HG03521 (cell line): ENCODE data around the gene AP3D1.

Experiments
- ATAC-seq: cut with Tn5 transposase; IDR thresholded peaks from one replicate; pipeline ENCODE4 v1.9.1; 2021; ENCODE audit warnings: mild to moderate bottlenecking, moderate library complexity; ENCODE audit not compliant: unreplicated experiment

The AP3D1 gene

DNA sequence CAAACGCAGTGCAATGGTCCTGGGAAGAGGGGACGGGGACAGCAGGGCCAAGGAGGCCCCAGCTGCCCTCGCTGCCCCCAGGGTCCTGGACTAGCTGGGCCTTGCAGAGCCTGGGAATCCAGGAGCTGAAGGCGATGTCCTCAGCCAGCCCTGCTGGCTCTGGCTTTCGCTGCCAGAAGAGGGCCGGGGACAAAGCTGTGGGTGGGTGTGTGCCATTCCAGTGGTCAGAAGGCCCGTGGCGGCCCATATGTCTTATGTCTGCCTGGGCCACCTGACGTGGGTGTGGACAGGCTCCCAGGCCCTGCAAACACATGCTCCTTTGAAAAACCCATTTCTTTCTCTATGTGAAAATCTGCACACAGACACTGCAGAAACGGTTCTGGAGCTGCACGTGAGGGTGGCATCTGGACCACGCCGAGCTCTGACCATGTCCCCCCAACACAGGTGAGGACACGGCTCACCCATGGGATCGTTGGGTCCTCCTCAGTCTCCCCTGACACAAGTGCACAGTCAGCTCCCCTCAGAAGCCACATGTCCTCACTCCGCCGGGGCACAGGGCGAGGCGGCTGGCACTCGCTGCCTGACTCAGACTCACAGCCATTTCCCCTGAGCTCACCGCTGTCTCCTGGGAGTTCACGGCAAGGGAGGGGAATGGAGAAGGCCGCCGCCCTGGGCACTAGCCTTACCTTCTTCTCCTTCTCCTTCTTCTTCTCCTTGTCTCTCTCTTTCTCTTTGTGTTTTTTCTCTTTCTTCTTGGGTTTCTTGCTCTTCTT is 37.7 kb downstream of the AP3D1 start:
- ATAC-seq = no peak

DNA sequence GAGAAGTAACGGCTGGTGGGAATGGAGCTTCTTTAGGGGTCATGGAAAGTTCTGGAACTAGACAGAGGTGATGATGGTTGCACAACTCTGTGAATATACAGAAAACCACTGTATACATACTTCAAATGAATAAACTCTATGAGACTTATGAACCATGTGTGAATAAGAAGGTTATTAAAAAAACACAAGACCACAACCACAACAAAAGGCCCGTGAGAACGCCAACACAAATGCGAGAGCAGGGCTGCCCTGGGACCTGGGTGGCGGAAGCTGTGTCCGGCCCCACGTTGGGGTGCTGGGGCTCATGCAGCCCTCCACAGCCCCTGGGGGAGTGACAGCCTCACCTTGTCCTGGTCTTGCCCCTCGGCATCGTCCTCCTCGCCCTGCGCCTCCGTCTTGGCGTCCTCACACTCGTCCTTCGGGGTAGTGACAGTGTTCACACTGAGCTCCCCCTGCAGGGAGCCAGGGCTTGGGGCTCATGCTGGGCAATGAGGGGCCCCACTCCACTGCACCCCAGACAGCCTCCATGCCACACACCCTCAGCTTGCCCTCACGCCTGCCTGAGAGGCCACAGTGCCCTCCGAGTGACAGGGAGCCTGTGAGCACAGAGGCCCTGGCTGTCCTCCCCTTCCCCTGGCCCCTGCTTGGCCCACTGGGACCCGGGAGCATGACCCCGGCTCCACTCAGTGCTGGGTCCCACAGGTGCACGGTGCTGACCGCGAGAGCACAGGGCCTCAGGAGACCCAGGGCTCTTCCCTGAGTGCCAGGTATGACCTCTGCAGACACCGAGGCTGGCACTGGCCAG is 38.6 kb downstream of the AP3D1 start:
- no peak for ATAC-seq

DNA sequence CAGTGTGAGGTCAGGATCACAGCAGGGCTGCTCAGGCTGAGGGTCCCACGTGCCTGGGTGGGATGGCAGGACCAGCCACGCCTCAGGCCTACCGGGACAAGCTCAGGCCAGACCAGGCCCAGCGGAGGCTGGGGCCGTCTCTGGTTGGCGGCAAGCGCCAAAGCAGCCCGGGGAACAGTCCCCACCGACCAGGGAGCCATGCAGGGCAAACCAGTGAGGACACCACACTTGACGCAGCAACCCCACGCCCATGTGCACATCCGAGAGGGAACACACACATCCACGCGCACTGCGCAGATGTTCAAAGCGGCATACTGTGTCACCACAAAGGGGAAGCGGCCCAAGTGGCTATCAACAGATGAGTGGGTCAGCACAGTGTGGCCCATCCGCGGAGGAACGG is 39.5 kb downstream of the AP3D1 start:
- no peak for ATAC-seq

DNA sequence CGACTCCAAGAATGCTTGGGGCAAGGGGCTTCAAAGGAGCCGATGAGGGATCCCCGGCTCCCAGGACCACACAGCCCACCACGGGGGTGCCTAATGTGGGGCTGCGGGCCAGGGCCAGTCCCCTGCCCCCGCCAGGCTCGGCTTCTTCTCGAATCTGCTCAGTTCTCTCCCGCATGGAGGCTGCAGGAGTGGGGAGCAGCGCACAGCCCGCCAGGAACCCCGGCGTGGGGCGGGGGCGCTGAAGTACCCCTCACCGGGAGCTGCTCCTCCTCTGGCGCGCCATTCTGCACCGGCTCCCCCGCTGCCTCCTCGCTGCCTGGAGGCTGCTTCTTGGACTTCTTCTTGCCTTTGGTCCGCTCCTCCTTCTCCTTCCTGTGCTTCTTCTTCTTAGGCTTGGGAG is 39.9 kb downstream of the AP3D1 start:
- ATAC-seq = no peak

- ATAC-seq = no peak
Observed at GRCh38 chr19:2110822-2111221, 40.5 kb downstream of the AP3D1 start.

DNA sequence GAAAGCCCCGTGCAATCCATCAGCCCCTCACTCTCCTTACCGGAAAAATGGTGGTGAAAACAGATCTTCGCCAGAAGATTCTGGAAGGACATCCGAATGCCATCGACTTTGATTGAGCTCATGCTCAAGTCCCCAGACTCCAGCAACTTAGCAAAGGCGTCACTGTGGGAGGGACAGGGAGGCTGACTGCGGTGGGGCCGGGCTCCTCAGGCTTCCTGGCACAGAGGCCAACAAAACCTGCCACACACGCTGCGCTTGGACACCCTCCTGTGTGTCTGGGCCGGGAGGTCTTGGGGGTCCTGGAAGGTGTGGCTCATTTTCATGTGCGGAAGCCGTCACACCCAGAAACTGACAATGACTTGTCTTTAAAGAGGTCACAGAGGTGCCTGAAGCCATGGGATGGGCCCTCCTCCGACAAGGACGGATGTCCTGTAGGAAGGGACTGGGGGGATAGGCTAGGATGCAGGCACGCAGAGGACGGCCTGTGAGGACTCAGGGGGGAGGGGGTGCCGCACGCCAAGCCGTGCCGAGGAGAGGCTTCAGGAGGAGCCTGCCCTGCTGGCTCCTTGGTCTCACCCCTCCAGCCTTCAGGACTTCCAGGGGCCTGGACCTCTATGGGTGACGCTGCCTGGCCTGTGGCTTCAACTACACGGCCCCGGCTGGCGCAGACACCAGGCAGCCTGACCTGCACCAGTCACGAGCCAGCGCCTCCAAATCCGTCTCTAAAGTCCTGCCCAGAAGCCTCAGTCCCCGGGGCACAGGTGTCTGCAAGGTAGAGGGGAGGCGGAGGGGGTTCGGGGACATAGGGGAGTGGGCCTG is 42.1 kb downstream of the AP3D1 start:
- no peak for ATAC-seq

DNA sequence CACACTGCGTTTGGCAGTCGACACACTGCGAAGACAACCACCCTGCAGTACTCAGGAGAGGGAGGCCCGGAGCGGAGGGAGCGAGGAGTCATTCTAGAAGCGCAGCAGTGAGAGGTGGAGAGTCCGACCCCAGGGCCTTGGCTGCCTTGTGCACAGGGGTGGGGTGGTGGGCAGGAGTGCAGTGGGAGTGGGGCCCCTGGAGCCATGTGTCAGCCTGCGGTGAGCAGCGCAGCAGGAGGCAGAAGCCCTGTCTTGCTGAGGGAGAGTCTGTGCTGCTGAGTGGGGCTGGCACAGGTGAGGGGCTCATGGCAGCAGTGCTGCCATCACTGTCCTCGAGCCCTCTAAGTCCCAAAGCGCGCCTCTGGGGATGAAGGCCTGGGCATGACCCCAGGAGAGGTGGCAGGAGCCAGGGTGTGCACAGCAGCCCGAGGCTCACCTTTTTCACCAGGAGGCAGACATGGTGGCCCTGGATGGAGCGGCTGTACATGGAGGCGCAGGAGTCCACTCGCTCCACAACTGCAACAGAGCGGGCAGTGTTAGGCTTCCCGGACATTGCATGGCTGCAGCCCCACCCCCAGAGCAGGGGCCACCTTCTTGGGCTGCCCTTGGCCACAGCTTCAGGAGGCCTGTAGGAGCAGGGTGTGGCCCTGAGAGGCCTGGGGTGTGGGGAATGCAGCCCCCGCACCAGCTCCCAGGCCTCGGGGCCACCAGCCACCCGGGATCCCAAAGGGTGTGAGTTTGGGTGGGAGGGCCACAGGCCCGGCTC is 42.9 kb downstream of the AP3D1 start:
- no peak for ATAC-seq

DNA sequence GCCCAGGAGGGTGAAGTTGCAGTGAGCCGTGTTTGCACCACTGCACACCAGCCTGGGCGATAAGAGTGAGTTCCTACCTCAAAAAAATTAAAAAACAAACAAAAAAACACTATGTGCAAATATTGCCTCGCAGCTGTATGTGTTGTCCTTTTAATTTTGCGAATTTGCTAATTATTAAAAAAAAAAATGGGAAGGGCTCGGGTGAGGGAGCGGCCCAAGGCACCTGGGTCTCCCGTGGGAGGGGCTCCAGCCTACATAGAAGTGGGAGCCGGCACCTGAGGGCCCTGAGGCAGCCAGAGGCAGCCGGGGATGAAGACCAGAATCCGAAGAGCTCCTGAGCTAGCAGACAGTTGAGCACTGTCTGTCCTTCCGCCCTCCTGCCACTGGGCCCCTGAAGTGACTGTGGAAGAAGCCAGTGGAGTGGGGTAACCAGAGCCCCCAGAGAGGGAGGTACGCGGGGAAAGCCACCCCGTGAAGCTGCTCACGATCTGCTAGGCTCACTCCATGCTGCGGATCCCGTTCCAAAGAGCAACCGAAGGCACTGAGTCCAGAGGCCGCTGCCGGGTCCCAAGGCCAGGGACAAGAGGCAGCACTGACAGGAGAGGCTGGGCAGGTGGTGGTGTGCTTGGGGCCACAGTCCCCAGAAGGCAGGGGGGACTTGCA is 48.2 kb downstream of the AP3D1 start:
- no peak for ATAC-seq

DNA sequence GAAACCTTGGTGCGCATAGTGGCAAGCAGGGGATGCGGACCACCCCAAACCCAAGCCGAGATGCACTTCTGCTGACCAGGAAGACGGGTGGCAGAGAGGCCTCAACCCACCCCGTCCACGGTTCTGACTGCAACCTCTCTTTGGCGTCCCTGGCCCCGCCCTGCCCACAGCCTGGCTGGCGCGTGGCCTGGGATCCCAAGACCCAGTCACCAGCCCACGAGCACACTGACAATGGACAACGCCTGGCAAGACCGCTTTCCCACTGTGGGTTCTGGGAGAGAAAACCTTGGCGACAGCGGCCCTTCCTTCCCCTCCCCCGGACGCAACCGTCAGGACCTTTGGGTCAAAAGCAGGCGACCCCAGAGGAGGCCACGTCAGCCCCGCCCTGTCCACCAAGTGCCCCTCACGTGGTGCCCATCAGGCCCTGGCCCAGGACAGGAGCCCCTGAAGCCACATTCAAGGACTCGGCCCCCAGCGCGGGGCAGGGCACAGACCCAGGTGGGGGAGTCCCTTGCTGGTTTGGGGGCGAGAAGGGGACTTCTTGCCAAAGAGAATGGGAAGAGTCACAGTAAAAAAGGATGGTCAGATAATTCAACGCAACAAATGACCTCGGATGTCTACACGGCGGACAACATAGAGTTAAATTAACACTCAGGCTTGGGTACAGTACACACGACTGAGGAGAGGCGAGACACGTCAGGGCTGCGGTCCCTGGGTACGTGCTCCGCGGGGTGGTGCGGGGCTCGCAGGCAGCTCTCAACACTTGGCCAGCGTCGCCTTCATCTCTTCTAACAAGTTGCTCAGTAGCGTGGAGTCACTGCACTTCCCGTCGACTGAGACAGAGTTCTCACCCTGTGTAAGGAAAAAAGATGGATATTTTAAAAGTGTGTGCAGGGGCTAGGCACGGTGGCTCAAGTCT is 49.7 kb downstream of the AP3D1 start:
- ATAC-seq = no peak

DNA sequence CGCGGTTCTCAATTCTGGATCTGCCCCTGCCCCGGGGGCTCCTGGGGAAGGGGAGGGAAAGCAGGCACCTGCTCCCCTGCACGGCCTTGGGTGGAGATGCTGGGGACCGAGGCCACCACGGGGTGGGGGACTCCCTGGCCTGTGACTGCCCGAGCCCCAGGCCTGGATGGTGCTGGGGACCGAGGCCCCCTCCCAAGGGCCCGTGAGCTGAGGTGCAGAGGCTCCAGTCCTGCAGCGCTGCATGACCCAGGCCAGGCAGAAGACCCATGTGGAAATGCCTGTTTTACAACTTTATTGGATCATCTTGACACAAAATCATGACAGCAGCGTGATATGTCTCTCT is 50.7 kb downstream of the AP3D1 start:
- no peak for ATAC-seq

DNA sequence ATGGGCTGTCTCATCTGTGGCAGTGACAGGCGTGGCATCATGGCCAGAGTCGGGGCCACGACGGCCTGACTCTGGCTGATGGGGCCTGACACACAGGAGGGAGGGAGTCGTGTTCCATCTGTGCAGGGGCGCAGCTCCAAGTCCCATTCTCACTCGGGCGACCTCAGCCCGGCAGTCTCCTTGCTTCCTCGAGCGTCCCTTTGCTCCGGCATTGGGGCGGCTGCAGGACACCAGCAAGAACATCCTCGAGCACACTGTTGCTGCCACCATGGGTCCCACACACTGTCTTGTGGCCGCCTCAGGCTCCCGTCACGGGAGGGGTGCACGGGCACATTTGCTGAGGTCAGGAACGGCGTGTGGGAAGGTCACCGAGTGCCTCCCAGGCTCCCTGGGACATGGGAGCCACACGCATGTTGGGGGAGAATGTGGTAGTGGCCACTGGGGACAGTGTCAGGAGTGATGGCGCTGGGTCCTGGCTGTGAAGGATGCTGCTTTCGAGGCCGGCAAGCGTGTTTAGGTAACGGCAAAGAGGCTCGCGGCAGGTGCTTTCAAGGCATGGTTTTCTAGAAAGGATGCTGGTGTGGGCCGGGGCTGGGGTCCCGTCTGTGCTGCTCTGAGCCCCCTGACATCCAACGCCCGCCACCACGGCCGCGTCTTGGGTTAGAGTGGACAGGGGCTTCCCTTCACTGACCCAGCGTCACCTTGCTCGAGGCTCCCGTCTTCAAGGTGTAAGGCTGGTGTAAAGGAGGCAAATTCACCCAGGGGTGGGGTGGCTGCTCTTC is 51.2 kb downstream of the AP3D1 start:
- no peak for ATAC-seq

- no peak for ATAC-seq
Observed at GRCh38 chr19:2099054-2099501, 52.3 kb downstream of the AP3D1 start.

- no peak for ATAC-seq
Observed at GRCh38 chr19:2097886-2098327, 53.5 kb downstream of the AP3D1 start.

DNA sequence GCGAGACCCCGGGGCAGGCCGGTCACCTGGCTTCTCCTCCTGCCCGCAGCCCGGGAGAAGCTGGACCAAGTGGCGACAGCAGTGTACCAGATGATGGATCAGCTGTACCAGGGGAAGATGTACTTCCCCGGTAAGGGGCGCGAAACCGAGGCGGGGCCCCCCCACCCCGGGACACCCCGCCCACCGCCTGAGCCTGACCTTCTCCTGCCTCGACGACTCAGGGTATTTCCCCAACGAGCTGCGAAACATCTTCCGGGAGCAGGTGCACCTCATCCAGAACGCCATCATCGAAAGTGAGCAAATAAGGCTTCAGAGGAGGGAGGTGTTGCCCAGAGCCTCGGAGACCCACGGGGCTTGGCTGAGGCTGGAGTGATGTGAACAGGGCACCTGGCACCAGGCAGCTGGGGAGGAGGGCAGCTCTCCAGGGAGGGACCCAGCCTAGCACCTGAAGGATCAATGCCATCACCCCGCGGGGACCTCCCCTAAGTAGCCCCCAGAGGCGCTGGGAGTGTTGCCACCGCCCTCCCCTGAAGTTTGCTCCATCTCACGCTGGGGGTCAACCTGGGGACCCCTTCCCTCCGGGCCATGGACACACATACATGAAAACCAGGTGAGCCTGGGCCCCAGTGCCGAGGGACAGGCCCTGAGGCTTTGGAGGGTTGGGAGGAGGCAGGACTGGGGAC is 54.0 kb downstream of the AP3D1 start:
- ATAC-seq = no peak

GRCh38 chr19:2096480-2097202 is 54.7 kb downstream of the AP3D1 start, which contains the start of gene IZUMO4:
TSS of gene IZUMO4 (plus strand) at chr19:2096915. CDS start at chr19:2096946, 31 bp downstream.
- peak; percentile 72 for ATAC-seq

GRCh38 chr19:2096034-2096479 is 55.3 kb downstream of the AP3D1 start, which contains the start of gene MOB3A:
TSS of gene MOB3A (minus strand) at chr19:2096326. CDS start at chr19:2078560, 17,766 bp downstream.
- ATAC-seq = peak; percentile 40
